ENCODE measurements around the gene RPL21. TPM values are rescaled to one million over a fixed set of nuclear protein-coding genes. Genes with fewer than 3 reads are reported as not detected.

Gene RPL21
- total and polyA plus RNA-seq, 4 donors = 828 to 3,537 (median 1,166) TPM

- Histone ChIP-seq H3K9me3 (ENCODE audit: control insufficient read depth, low read length) (no peaks in the 10 kb centered on the region), H3K4me3 (ENCODE audit: low read length in 2 of 2) (no peak overlapping the region), H3K4me1 (ENCODE audit: control insufficient read depth in 1 of 2, insufficient read depth in 2 of 2, low read length in 2 of 2) (peaks cover 0 to 6% of the 10 kb centered on the region in 2 donors), H3K27ac (ENCODE audit: low read depth in 1 of 2, low read length in 2 of 2) (no peak overlapping the region), H3K27me3 (ENCODE audit: control insufficient read depth in 1 of 2, insufficient read depth in 2 of 2, low read length in 1 of 2) (no peaks in the 10 kb centered on the region), H3K36me3 (ENCODE audit: control insufficient read depth in 1 of 2, insufficient read depth in 2 of 2, low read length in 1 of 2) (no peaks in the 10 kb centered on the region)
- ATAC-seq (ENCODE audit: low FRiP score) (no peak), DNase-seq (no peak)
- WGBS, 2 donors = 84 to 89% methylated on average over 5 of the region's 5 CpGs
- intact Hi-C loops (cut with DNase I) = no loop called here
Measured at GRCh38 chr13:27242702-27243101, 8.7 kb upstream of the RPL21 start.

- ATAC-seq (ENCODE audit: low FRiP score) = no peak
Measured at GRCh38 chr13:27245610-27246009, 5.7 kb upstream of the RPL21 start.

GRCh38 chr13:27250833-27251165 is 559 bp upstream of the RPL21 start:
- ATAC-seq (ENCODE audit: low FRiP score) (no peak), DNase-seq (no peak)
- H3K4me3 ChIP-seq (ENCODE audit: low read length in 2 of 2) = peak overlapping the region; percentile 74 to 86
- intact Hi-C loops (cut with DNase I) = loop anchor here (2.0 to 5.0 kb wide), 3 partner anchors 20 to 78 kb away; partner anchors contain the start of genes RASL11A (in 1 of the 2) and USP12 (in 1 of the 2)
- WGBS, 2 donors = 0 to 1% methylated on average over 9 of the region's 9 CpGs
- no peak overlapping the region for H3K27ac ChIP-seq (ENCODE audit: low read depth in 1 of 2, low read length in 2 of 2)
- H3K9me3 ChIP-seq (ENCODE audit: control insufficient read depth, low read length) = no peaks in the 10 kb centered on the region
- H3K4me1 ChIP-seq (ENCODE audit: control insufficient read depth in 1 of 2, insufficient read depth in 2 of 2, low read length in 2 of 2) = peaks cover 2 to 6% of the 10 kb centered on the region in 2 donors
- no peaks in the 10 kb centered on the region for H3K36me3 ChIP-seq (ENCODE audit: control insufficient read depth in 1 of 2, insufficient read depth in 2 of 2, low read length in 1 of 2)
- H3K27me3 ChIP-seq (ENCODE audit: control insufficient read depth in 1 of 2, insufficient read depth in 2 of 2, low read length in 1 of 2) = no peaks in the 10 kb centered on the region

More at GRCh38 chr13:27245610-27246009, 5.7 kb upstream of the RPL21 start:
- Histone ChIP-seq H3K36me3 (ENCODE audit: control insufficient read depth in 1 of 2, insufficient read depth in 2 of 2, low read length in 1 of 2) (no peaks in the 10 kb centered on the region), H3K4me1 (ENCODE audit: control insufficient read depth in 1 of 2, insufficient read depth in 2 of 2, low read length in 2 of 2) (peaks cover 0 to 6% of the 10 kb centered on the region in 2 donors), H3K4me3 (ENCODE audit: low read length in 2 of 2) (no peak overlapping the region), H3K27ac (ENCODE audit: low read depth in 1 of 2, low read length in 2 of 2) (no peak overlapping the region), H3K9me3 (ENCODE audit: control insufficient read depth, low read length) (no peaks in the 10 kb centered on the region), H3K27me3 (ENCODE audit: control insufficient read depth in 1 of 2, insufficient read depth in 2 of 2, low read length in 1 of 2) (no peaks in the 10 kb centered on the region)
- 84 to 85% methylated on average over 7 of the region's 7 CpGs for WGBS, 2 donors
- DNase-seq = no peak
- intact Hi-C loops (cut with DNase I) = loop anchor here in 1 of 2 donors (5.0 kb wide), 1 partner anchor 73 kb away; the partner anchor contains the start of gene USP12

GRCh38 chr13:27252467-27252866 is 1.1 kb downstream of the RPL21 start:
- H3K27ac ChIP-seq (ENCODE audit: low read depth in 1 of 2, low read length in 2 of 2) = peak overlapping the region in 1 of 2 donors; percentile 35
- intact Hi-C loops (cut with DNase I) = loop anchor here (5.0 kb wide), 2 partner anchors 70 to 80 kb away; partner anchors contain the start of gene USP12 (in 1 of the 2)
- no peaks in the 10 kb centered on the region for H3K9me3 ChIP-seq (ENCODE audit: control insufficient read depth, low read length)
- H3K36me3 ChIP-seq (ENCODE audit: control insufficient read depth in 1 of 2, insufficient read depth in 2 of 2, low read length in 1 of 2) = no peaks in the 10 kb centered on the region
- ATAC-seq (ENCODE audit: low FRiP score) (no peak), DNase-seq (no peak)
- no peaks in the 10 kb centered on the region for H3K27me3 ChIP-seq (ENCODE audit: control insufficient read depth in 1 of 2, insufficient read depth in 2 of 2, low read length in 1 of 2)
- peak overlapping the region; percentile 61 to 67 for H3K4me3 ChIP-seq (ENCODE audit: low read length in 2 of 2)
- H3K4me1 ChIP-seq (ENCODE audit: control insufficient read depth in 1 of 2, insufficient read depth in 2 of 2, low read length in 2 of 2) = peaks cover 0 to 6% of the 10 kb centered on the region in 2 donors

- no peaks in the 10 kb centered on the region for H3K9me3 ChIP-seq (ENCODE audit: control insufficient read depth, low read length)
- peaks cover 0 to 8% of the 10 kb centered on the region in 2 donors for H3K36me3 ChIP-seq (ENCODE audit: control insufficient read depth in 1 of 2, insufficient read depth in 2 of 2, low read length in 1 of 2)
- 85 to 87% methylated on average over 3 of the region's 3 CpGs for WGBS, 2 donors
- no peak overlapping the region for H3K27ac ChIP-seq (ENCODE audit: low read depth in 1 of 2, low read length in 2 of 2)
- ATAC-seq (ENCODE audit: low FRiP score) = no peak
- intact Hi-C loops (cut with DNase I) = no loop called here
- H3K27me3 ChIP-seq (ENCODE audit: control insufficient read depth in 1 of 2, insufficient read depth in 2 of 2, low read length in 1 of 2) = no peaks in the 10 kb centered on the region
- no peak for DNase-seq
- H3K4me1 ChIP-seq (ENCODE audit: control insufficient read depth in 1 of 2, insufficient read depth in 2 of 2, low read length in 2 of 2) = peaks cover 0 to 6% of the 10 kb centered on the region in 2 donors
- no peak overlapping the region for H3K4me3 ChIP-seq (ENCODE audit: low read length in 2 of 2)
Measured at GRCh38 chr13:27257233-27257568, 5.8 kb downstream of the RPL21 start.

DNA sequence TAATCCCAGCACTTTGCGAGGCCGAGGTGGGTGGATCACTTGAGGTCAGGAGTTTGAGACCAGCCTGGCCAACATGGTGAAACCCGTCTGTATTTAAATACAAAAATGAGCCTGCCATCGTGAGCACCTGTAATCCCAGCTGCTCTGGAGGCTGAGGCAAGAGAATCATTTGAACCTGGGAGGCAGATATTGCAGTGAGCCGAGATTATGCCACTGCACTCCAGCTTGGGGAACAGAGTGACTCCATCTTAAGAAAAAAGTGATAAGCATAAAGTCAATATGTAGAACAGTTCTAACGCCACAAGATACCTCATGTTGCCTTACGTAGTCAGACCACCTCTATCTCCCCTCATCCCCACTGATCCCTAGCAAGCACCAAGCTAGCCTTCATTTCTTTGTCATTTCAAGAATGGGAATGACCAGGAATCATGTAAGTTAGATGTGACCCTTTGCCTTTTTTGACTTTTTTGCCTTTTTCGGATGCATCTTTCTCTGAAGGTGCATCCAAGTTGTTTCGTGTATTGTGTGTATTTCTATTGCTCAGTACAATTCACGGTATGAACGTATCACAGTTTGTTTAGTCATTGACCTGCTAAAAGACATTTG is 6.4 kb downstream of the RPL21 start:
- Histone ChIP-seq H3K27me3 (ENCODE audit: control insufficient read depth in 1 of 2, insufficient read depth in 2 of 2, low read length in 1 of 2) (no peaks in the 10 kb centered on the region), H3K9me3 (ENCODE audit: control insufficient read depth, low read length) (no peaks in the 10 kb centered on the region), H3K36me3 (ENCODE audit: control insufficient read depth in 1 of 2, insufficient read depth in 2 of 2, low read length in 1 of 2) (peaks cover 0 to 8% of the 10 kb centered on the region in 2 donors), H3K4me1 (ENCODE audit: control insufficient read depth in 1 of 2, insufficient read depth in 2 of 2, low read length in 2 of 2) (peaks cover 0 to 3% of the 10 kb centered on the region in 2 donors), H3K4me3 (ENCODE audit: low read length in 2 of 2) (no peak overlapping the region), H3K27ac (ENCODE audit: low read depth in 1 of 2, low read length in 2 of 2) (no peak overlapping the region)
- 78 to 81% methylated on average over 11 of the region's 11 CpGs for WGBS, 2 donors
- intact Hi-C loops (cut with DNase I) = no loop called here
- DNase-seq = no peak
- no peak for ATAC-seq (ENCODE audit: low FRiP score)

DNA sequence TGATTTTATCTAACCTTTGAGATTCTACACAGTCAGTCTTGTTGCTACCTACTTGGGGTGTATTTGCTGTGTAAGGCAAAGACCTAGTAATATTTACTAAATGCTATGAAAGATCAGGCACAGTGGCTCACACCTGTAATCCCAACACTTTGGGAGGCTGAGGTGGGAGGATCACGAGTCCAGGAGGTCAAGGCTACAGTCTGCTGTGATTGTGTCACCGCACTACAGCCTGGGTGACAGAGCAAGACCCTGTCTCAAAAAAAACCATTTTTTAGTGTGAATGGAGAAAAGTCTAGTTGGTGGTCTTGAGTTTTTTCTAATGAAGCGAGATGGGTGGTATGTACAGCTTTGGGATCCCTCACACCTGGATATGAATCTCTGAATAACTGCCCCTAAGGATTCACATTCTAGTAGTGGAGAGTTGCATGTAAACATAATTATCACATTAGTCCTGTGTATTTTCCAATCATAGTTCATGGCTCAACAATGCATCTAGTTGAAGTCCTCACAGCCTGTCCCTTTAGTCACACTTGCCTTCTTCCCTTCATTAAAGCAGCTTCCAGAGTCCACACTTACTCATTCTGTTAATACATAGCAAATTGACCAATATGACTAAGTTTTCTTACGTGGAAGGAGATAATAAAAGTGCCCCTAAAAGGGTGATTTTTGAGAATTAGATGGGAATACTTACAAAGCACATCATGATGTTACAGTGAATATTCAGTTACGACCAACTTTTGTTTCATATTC is 7.5 kb downstream of the RPL21 start:
- H3K27ac ChIP-seq (ENCODE audit: low read depth in 1 of 2, low read length in 2 of 2) = no peak overlapping the region
- H3K27me3 ChIP-seq (ENCODE audit: control insufficient read depth in 1 of 2, insufficient read depth in 2 of 2, low read length in 1 of 2) = no peaks in the 10 kb centered on the region
- H3K4me3 ChIP-seq (ENCODE audit: low read length in 2 of 2) = no peak overlapping the region
- intact Hi-C loops (cut with DNase I) = no loop called here
- ATAC-seq (ENCODE audit: low FRiP score) (no peak), DNase-seq (no peak)
- no peaks in the 10 kb centered on the region for H3K9me3 ChIP-seq (ENCODE audit: control insufficient read depth, low read length)
- 93 to 97% methylated on average over 5 of the region's 5 CpGs for WGBS, 2 donors
- H3K36me3 ChIP-seq (ENCODE audit: control insufficient read depth in 1 of 2, insufficient read depth in 2 of 2, low read length in 1 of 2) = peaks cover 0 to 8% of the 10 kb centered on the region in 2 donors
- no peaks in the 10 kb centered on the region for H3K4me1 ChIP-seq (ENCODE audit: control insufficient read depth in 1 of 2, insufficient read depth in 2 of 2, low read length in 2 of 2)

- ATAC-seq (ENCODE audit: low FRiP score) = no peak
- H3K9me3 ChIP-seq (ENCODE audit: control insufficient read depth, low read length) = no peaks in the 10 kb centered on the region
- no peak overlapping the region for H3K27ac ChIP-seq (ENCODE audit: low read depth in 1 of 2, low read length in 2 of 2)
- H3K36me3 ChIP-seq (ENCODE audit: control insufficient read depth in 1 of 2, insufficient read depth in 2 of 2, low read length in 1 of 2) = peaks cover 0 to 8% of the 10 kb centered on the region in 2 donors
- no peaks in the 10 kb centered on the region for H3K4me1 ChIP-seq (ENCODE audit: control insufficient read depth in 1 of 2, insufficient read depth in 2 of 2, low read length in 2 of 2)
- no peak for DNase-seq
- 56 to 68% methylated on average over 2 of the region's 2 CpGs for WGBS, 2 donors
- intact Hi-C loops (cut with DNase I) = no loop called here
- no peak overlapping the region for H3K4me3 ChIP-seq (ENCODE audit: low read length in 2 of 2)
- H3K27me3 ChIP-seq (ENCODE audit: control insufficient read depth in 1 of 2, insufficient read depth in 2 of 2, low read length in 1 of 2) = no peaks in the 10 kb centered on the region
Measured at GRCh38 chr13:27259831-27260230, 8.5 kb downstream of the RPL21 start.

DNA sequence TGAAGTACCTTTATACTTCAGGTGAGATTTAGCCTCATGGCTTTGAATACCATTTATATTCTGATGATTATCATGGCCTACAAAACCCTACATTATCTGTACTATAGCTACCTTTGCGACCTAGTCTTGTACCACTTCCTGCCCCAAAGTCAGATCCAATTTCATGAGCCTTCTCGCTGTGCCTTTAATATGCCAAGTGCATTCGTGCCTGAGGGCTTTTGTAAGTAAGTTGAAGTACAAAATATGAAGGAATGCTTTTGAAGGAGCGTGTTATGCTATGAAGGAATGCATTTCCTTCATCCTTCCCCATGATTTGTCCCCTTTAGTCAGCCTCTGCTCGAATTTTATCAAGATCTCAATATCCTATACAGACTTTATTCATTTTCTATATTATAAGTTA is 10.0 kb downstream of the RPL21 start:
- H3K27me3 ChIP-seq (ENCODE audit: control insufficient read depth in 1 of 2, insufficient read depth in 2 of 2, low read length in 1 of 2) = no peaks in the 10 kb centered on the region
- no peak overlapping the region for H3K27ac ChIP-seq (ENCODE audit: low read depth in 1 of 2, low read length in 2 of 2)

More for the DNA sequence above, 10.0 kb downstream of the RPL21 start:
- 54 to 57% methylated on average over 5 of the region's 5 CpGs for WGBS, 2 donors
- no peaks in the 10 kb centered on the region for H3K9me3 ChIP-seq (ENCODE audit: control insufficient read depth, low read length)
- intact Hi-C loops (cut with DNase I) = no loop called here
- H3K4me3 ChIP-seq (ENCODE audit: low read length in 2 of 2) = no peak overlapping the region
- no peak for ATAC-seq (ENCODE audit: low FRiP score)
- peaks cover 0 to 8% of the 10 kb centered on the region in 2 donors for H3K36me3 ChIP-seq (ENCODE audit: control insufficient read depth in 1 of 2, insufficient read depth in 2 of 2, low read length in 1 of 2)
- no peak for DNase-seq
- H3K4me1 ChIP-seq (ENCODE audit: control insufficient read depth in 1 of 2, insufficient read depth in 2 of 2, low read length in 2 of 2) = no peaks in the 10 kb centered on the region
